GM18498 (cell line): ENCODE measurements around the gene PLCL2.
"Not testable (repeated sequence)": the region's sequence is repeated elsewhere in the genome, so short reads cannot be mapped to it uniquely, and the experiment has no call there.

Source experiments
- ATAC-seq: cut with Tn5 transposase; IDR thresholded peaks from one replicate; pipeline ENCODE4 v1.9.1; 2021; ENCODE audit warnings: mild to moderate bottlenecking, moderate library complexity; ENCODE audit not compliant: unreplicated experiment

PLCL2 gene

DNA sequence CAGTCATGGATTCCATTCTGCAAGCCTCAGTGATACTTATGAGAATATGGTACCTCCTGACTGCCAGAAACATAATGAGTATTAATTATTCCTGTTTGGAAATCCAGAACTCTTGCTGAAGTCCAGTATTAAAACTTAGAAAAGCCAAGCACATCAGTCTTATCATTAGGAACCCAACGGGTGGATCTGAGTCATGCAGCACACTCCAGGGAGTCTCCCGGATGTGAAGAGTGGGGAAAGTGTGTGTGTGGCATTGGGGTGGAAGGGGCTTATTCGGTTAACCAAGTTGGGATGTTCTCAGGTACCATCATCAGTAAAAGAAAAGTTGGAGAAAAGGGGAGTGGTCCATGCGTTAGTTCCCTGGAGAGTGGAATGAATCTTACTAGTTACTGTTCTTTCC, 181.1 kb downstream of the PLCL2 start:
- ATAC-seq = no peak

DNA sequence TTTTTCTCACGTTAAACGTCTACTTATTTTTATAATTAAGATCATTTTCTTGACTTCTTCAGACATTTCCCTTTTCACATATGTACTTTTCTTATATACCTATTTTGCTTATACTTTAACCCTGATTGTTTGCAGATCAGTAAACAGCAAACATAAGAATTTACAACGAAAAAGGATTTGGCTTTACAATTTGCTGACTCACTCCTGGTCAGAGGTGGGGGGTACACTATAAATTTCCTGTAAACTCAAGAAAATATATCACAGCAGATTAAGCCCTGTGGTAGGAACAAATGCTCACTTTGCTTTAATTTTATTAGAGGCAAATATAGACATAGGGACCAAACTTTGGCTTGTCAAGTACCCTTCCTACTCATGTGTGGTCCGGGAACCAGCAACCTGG, 185.0 kb downstream of the PLCL2 start:
- ATAC-seq = no peak

DNA sequence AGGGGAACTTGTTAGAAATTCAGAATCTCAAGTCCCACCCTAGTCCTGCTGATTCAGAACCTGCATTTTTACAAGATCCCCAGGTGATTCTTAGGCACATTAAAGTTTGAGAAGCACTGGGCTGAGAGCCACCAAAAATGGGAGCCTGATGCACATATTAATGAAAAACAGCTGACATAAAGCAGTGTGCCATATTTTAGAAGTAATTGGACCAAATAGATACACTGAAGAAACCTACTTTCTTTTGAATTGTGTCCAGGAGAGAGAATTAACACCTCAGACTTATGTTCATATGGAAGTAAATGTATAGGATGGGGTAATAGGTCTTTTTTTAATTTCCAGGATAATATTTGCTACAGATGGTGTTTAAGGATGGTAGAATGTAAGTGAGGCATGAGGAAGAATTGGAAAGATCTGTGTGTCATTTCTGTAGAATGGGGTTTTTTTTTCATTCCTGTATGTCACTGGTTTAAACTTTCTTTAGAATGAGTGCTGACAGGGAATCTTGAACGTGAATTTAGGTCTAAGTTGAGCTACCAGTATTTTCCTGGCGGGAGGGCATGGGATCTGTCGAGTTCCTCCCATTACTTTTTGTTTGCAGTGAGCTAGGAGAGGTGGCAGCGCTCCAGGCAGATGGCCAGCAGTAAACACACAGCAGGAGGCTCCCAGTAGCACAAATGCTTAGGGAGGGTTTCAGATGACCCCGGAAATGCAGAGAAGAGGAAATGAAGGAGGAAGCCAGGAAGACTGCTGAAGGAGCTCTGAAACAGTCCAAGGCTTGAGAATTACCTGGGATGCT, 185.6 kb downstream of the PLCL2 start:
- no peak for ATAC-seq

GRCh38 chr3:17074559-17074958, 189.8 kb downstream of the PLCL2 start:
- ATAC-seq = no peak

- ATAC-seq = no peak
Observed at GRCh38 chr3:17075358-17075757, 190.6 kb downstream of the PLCL2 start.

- no peak for ATAC-seq
Observed at GRCh38 chr3:17075907-17076306, 191.2 kb downstream of the PLCL2 start.

- no peak for ATAC-seq
Observed at GRCh38 chr3:17076940-17077605, 192.3 kb downstream of the PLCL2 start.

DNA sequence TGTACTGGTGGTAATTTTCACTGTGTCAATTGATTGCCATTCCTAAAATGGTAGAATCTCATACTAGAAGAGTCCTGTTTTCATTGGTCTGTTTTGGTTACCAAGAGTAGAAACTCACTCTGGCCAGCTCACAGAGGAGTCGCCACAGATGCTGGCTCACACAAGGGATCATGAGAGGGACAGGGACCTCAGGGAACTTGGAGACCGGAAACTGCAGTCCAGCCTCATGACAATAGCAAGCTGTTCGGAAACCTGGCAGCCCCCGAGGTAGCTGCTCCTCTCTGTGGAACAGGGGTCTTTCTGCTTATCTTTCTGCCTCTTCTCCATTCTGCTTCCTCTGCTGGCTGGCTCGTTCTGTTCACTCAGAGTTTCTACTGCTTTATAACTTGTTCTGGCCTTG, 192.9 kb downstream of the PLCL2 start:
- ATAC-seq = no peak

DNA sequence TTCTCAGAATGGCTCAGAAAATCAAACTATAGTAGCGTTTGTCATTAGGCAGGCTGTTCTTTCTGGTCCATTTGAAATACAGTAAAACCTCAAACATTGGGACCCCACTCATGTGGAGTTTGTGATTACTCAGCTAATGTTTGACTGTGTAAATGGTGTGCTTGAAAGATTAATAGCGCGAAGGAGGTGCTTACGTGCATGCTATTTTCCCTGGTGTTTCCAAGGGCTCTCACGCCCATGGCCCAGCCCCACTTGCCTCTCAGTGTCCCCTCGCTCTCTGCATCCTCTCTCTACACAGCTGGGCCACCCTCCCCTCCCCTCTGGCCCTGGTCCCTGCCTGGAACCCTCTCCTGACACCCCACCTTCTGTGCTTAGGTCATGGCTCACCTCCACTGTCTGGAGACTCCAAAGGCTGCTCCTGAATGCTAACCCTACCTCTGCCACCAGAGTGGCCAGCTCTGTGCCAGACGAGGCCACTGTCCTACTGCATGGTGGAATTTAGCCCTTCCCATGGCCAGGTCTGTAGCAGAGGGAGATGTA, 194.2 kb downstream of the PLCL2 start:
- ATAC-seq = no peak

- ATAC-seq = no peak
Observed at GRCh38 chr3:17079933-17080332, 195.2 kb downstream of the PLCL2 start.

DNA sequence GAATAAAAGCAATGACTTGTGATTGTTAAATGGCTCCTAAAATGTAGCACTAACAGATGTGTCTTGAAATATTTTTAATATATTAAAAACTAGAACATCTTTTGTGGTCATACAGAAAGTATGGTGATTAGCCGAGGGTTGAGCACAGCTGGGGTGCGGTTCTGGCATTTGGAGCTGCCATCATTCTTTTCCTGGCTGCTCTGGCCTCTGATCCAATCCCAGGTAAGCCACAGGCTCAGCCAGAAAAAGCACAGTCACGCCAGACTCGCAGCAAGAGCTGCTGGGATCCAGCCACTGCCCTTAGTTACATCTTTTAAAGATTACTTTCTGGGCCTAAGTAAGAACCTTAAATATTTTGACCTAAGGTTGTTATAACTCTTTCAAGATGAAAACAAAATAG, 196.8 kb downstream of the PLCL2 start:
- no peak for ATAC-seq

GRCh38 chr3:17087509-17087908, 202.8 kb downstream of the PLCL2 start:
- ATAC-seq = no peak

DNA sequence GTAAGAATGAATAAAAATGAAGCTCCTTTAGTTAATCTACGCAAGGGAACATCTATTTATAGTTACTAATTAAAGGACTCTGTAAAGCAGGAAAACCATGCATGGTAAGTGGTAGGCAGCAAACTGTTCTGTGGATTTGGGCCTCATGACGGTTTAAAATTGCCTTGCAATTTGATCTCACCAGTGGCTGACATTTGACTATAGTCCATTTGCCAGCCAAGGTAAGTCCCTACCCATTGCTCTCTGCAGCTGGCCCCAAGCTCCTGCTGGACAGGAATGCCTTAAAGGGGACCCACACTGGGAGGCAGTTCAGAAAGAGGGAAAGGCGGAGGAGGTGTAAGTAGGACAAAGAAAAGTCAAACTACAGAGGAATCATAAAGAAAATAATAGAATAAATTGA, 203.3 kb downstream of the PLCL2 start:
- no peak for ATAC-seq

DNA sequence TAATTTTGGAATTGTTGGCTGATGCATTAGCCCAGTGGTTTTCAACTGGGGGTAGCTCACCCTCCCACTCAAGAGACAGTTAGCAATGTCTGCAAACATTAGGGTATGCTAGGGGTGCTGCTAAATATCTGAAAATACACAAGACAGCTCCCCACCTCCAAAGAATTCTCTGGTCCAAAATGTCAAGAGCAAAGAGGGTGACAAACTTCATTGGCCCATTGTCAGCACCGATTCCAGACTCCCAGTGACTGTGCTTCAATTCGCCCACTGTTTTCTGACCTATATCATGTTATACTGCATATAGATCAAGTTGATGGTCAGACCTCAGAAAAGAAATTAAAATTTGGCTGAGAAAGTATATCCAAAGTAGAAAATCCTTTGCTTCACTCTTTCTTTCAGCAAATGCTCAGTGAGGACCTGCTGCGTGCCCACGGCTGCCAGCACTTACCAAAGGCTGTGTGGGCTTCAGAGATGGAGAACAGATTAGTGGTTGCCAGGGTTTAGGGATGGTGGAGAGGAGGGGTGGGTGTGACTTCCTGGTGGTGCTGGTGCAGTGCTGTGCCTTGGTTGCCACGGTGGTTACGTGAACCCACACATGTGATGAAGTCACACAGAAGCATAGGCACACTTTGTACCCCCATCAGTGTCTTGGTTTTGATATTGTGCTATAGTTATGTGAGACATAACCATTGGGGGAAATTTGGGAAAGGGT, 204.0 kb downstream of the PLCL2 start:
- ATAC-seq = no peak

DNA sequence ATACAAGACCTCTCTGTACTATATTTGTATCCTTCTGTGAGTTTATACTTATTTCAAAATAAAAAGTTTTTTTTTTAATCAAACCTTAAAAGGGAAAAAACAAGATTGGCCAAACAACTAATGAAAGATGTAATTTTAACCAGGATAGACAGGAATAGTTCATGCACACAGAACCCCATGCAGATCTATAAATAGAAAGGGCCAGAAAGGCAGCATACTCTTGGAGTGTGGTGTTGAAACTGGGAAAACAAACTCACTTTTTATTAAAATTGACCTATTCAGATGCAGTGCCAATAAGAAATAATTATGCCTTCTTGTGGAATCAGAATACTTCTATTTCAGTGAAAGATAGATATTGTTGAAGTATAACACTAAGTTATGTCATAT, 204.6 kb downstream of the PLCL2 start:
- ATAC-seq = no peak

DNA sequence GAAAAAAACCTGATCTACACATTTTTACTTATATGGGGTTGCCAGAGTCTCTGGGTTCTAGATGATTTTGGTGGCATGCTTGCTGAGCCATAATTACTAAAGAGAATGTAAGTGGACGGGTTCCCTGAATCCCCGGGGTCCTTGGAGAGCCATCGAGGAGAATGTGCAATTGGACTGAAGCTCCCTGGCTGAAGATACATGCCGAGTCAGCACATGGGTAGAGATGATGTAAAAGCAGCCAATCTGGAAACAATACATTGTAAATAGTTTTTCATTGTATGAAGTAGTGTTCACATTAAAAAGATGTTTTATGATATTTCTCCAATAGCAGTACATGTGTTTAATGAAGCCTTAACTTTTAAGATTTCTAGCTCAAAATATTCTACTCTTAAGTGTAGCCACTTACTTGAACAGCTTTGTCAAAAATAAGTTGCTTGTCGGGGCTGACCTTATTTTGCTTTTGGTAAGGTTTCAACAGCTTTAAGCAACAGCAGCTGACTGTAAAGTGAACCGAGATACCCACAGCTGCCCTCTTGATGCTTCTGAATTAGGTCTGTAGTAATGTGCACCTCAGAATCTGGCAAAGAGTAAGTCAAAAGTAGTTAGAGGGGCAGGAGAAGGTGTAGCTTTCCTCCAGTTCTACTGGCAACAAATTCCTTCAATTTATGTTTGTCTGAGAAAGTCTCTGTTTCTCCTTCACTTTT, 205.7 kb downstream of the PLCL2 start:
- no peak for ATAC-seq

DNA sequence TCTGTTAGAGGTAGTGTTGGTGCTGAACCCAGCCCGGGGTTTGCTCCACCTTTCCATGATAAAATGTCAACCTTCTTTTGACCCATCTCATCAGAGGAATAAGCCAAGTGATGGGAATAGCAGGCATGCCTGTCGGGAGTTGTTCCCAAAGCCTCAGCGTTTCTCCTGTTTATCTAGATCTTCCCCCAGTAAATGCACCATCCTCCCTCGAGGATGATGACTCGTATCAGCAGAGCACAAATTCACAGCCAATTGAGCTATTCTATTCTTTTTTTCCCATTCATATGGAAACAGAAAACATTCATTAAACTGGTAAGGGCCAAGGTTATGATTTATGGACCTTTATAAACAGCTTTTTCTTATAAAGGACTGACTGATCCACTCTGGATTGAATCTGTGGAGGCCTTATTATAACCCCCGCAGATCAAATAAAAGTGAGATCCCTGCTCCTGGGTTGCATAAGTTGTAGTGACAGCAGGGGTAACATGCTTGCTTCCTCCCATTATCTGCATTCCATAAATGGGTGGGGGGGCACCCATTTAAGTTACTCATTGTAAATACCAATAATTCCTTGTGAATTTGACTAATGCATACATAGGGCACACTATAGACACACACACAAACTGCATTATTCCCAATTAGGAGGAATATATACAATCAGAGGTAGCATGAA, 207.3 kb downstream of the PLCL2 start:
- ATAC-seq = no peak

GRCh38 chr3:17092583-17092933, 207.8 kb downstream of the PLCL2 start:
- no peak for ATAC-seq

DNA sequence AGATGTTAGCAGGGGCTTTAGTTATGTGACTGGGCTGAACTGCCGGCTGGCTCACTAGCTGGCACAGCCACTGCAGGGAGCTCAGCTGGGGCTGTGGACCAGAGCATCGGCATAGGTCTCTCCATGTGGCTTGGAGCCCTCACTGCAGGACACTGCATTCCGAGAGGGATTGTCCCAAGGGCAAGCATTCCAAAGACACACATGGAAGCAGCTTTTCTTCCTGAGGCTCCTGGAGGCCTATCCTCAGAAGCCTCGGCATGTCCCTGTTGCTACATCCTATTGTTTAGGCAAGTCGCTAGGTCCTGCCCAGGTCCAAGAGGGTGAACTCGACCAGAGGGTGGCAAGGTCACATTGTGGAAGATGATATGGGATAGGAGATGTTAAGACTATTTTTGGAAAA, 209.8 kb downstream of the PLCL2 start:
- ATAC-seq = no peak

GRCh38 chr3:17103579-17103978, 218.8 kb downstream of the PLCL2 start:
- ATAC-seq = no peak

DNA sequence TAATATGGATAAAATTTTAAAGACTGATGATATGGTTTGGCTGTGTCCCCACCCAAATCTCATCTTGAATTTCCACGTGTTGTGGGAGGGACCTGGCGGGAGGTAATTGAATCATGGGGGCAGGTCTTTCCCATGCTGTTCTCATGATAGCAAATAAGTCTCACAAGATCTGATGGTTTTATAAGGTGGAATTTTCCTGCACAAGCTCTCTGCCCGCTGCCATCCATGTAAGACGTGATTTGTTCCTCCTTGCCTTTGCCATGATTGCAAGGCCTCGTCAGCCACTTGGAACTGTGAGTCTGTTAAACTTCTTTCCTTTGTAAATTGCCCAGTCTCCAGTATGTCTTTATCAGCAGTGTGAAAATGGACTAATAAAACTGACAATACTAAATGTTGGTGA, 222.0 kb downstream of the PLCL2 start:
- ATAC-seq = not testable (repeated sequence)
